ENCODE results near the gene ZNF148. TPM values are rescaled to one million over a fixed set of nuclear protein-coding genes. Genes with fewer than 3 reads are reported as not detected.

The ZNF148 gene
- total and polyA plus RNA-seq, 2 of the 4 experiments (the other 2 are of a cell fraction) = 9.4 to 65.2 TPM

DNA sequence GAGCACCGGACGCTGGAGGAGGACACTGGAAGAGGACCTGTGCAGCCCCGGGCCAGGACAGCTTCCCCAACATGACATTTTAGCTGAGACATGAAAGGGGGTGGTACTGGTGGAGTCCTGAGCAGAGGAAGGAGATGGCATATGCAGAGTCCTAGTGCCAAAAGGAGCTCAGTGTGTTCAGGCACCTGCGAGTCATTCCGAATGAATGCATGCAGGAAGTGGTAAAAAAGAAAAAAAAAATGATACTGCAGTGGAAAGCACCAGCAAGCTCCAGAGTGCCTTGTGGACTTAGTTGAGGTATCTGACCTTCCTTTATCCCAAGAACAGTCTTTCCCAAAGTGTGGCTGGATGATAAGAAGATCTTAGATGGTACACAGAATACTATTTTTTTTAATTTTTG lies 6.6 kb upstream of the ZNF148 start:
- in situ Hi-C loops (cut with MboI; ENCODE audit: low sequenced_read_pairs) = no loop called here
- ATAC-seq (ENCODE audit: low read depth) = peak; percentile 82
- H3K9ac ChIP-seq (ENCODE audit: low read depth, low read length) = no peak overlapping the region

More for the DNA sequence above, 6.6 kb upstream of the ZNF148 start:
- Histone ChIP-seq H3K56ac (ENCODE audit: extremely low read depth, insufficient read depth, low read length) (no peak overlapping the region), H3K27me3 (ENCODE audit: control insufficient read depth, insufficient read depth, low read length) (no peaks in the 10 kb centered on the region), H4K91ac (ENCODE audit: insufficient read depth, low read depth, low read length) (no peak overlapping the region), H2AK9ac (replicated peaks; ENCODE audit: low read depth, low read length, poor library complexity) (peak overlapping the region; percentile 17), H4K20me1 (ENCODE audit: insufficient read depth, low read length) (no peaks in the 10 kb centered on the region), H2BK5ac (ENCODE audit: low read depth, low read length, poor library complexity, severe bottlenecking) (peak overlapping the region; percentile 28), H3K18ac (ENCODE audit: low read depth, low read length) (no peak overlapping the region), H4K8ac (ENCODE audit: low read depth in 2 of 2, low read length in 2 of 2) (no peak overlapping the region), H2AFZ (replicated peaks; ENCODE audit: low read length, poor library complexity) (peak overlapping the region; percentile 66), H3K4me2 (ENCODE audit: low read depth, low read length) (0 out of 2 replicates have a peak overlapping the region, but pooled peaks have one; percentile 44), H2BK20ac (ENCODE audit: low read depth, low read length) (no peak overlapping the region), H3K36me3 (ENCODE audit: control insufficient read depth, insufficient read depth, low read length) (no peaks in the 10 kb centered on the region), H3K9me3 (ENCODE audit: control insufficient read depth, insufficient read depth, low read length) (no peaks in the 10 kb centered on the region), H2AK5ac (ENCODE audit: low read depth, low read length) (no peak overlapping the region), H2BK15ac (ENCODE audit: low read depth, low read length) (no peak overlapping the region), H3K79me1 (ENCODE audit: low read depth in 1 of 2, low read length in 2 of 2) (no peaks in the 10 kb centered on the region), H2BK120ac (ENCODE audit: low read depth, low read length) (no peak overlapping the region), H3K27ac (ENCODE audit: insufficient read depth, low read length) (no peak overlapping the region), H3K4ac (ENCODE audit: low read depth, low read length) (no peak overlapping the region), H3K14ac (replicated peaks; ENCODE audit: low read depth, low read length) (no peak overlapping the region), H3K23ac (ENCODE audit: low read depth, low read length) (no peak overlapping the region), H3K4me3 (ENCODE audit: insufficient read depth, low read depth, low read length) (no peak overlapping the region), H3K4me1 (ENCODE audit: control insufficient read depth, insufficient read depth, low read length) (peaks cover 9% of the 10 kb centered on the region), H4K5ac (ENCODE audit: low read depth, low read length) (no peak overlapping the region), H3K9me1 (ENCODE audit: insufficient read depth, low read length) (no peaks in the 10 kb centered on the region; the same call in 1 of the 2 replicates)
- dilution Hi-C loops (cut with HindIII; ENCODE audit: low sequenced_read_pairs, unreplicated experiment) = no loop called here
- WGBS, 2 experiments (ENCODE audit: extremely low coverage in 2 of 2, insufficient read length in 1 of 2) = 86% methylated on average over 2 of the region's 5 CpGs; no CpG with 5 or more reads in 1 of the 2 experiments
- TF ChIP-seq CHD1 (IDR thresholded peaks at IDR 0.05; ENCODE audit: low read depth, low read length) (no peak), MAFK (IDR thresholded peaks at IDR 0.05; ENCODE audit: low read depth, low read length) (no peak), NFE2L2 (IDR thresholded peaks at IDR 0.05; ENCODE audit: low read depth, low read length) (no peak), FOS (IDR thresholded peaks at IDR 0.05; ENCODE audit: low read depth, low read length) (0 out of 2 replicates have a peak, but pooled peaks have one; percentile 10)
- DNase-seq = peak; percentile 81
- intact Hi-C loops (cut with micrococcal nuclease) = no loop called here
- BruUV-seq (replicated peaks) = no TSS peak
- CTCF ChIA-PET = no interaction called here
- POLR2A ChIA-PET (ENCODE audit: unreplicated experiment) = no interaction called here

Measured in IMR-90 (cell line).